Superior temporal gyrus (tissue), 1 donor: ENCODE results near the gene CLEC11A.
"Not testable (repeated sequence)": the region's sequence is repeated elsewhere in the genome, so short reads cannot be mapped to it uniquely, and the experiment has no call there.

Experiments
- DNase-seq: peaks from one replicate; pipeline ENCODE4 v3.0.0-alpha.2; 2016; ENCODE audit errors: extremely low spot score

The CLEC11A gene

GRCh38 chr19:50722201-50723013, 757 bp upstream of the CLEC11A start:
- no peak for DNase-seq

GRCh38 chr19:50723735-50724521, 764 bp downstream of the CLEC11A start:
- DNase-seq = no peak

DNA sequence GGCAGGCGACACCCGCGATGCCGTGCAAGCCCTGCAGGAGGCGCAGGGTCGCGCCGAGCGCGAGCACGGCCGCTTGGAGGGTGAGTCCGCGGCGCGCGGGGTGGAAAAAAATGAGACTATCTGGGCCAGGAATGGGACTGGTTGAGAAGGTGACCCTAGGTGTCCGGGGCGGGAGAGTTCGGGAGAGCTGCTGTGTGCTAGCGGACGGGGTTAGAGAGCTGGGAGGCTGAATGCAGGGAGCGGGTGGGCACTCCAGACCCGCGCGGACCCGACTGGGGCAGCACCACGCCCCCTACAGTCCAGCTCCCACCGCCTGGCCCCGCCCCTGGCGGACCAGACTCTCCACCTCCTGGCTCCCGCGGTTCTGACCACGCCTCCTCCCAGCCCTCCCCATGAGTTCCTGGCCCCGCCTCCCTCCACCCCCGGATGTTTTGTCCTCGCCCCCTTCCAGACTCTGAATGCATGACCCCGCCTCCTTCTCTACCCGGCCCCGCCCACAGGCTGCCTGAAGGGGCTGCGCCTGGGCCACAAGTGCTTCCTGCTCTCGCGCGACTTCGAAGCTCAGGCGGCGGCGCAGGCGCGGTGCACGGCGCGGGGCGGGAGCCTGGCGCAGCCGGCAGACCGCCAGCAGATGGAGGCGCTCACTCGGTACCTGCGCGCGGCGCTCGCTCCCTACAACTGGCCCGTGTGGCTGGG, 1.5 kb downstream of the CLEC11A start:
- DNase-seq = peak; percentile 97

GRCh38 chr19:50725218-50725910, 2.2 kb downstream of the CLEC11A start:
- no peak for DNase-seq

DNA sequence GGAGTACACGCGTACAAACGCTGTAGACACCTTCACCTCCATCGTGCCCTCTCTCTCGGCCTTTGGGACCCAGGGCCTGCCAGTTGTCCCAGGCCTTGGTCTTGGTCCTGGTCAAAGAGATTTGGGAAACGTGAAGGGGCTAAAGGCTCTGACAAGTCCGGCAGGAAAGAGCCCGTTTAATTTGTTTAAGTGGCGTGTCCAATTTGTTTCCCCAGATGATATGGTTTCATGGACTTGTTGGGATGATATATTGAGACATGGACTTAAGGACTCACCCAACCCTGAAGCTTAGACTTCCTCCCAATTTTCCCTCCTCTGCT, 2.7 kb downstream of the CLEC11A start:
- DNase-seq = no peak

- DNase-seq = peak; percentile 46
Measured at GRCh38 chr19:50728084-50728737, 5.0 kb downstream of the CLEC11A start.

DNA sequence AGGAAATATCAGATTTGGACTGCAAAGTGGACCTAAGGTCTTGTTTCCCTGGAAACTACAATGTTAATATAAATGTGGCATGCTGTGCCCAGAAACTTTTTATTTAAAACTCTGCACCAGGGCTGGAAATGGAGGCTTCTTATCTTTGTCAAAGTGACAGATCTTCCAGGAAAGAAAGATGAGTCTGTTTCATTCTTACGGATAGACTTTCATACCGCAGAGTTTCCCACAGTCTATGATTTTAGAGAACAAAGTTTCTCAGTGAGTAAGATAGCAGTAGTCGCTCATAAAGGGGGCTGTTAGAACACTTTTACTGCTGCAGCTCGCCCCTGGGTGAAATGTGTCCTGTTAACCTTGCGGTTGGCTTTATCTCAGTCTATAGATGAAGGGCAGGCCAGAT, 6.7 kb downstream of the CLEC11A start:
- no peak for DNase-seq

GRCh38 chr19:50735869-50736268, 12.7 kb downstream of the CLEC11A start:
- no peak for DNase-seq

DNA sequence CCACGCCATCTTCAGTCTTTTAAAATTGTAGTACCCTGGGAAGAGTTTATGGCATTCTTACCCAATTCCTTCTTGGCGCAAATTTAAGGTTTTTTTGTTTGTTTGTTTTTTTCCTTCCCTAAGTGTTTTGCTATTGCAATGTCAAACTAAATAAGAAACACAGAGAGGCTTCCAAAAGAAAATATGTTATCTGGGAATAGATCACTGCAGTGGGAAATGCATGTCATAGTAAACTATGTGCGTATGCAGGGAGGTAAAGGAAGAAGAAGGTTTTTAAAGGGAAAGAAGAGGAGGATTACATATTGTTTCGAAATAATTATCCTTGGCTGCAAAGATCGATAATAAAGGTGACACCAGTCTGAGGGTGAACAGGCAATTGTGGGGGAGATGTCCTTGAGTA, 13.2 kb downstream of the CLEC11A start:
- DNase-seq = no peak

GRCh38 chr19:50739132-50739913, 16.2 kb downstream of the CLEC11A start:
- no peak for DNase-seq

DNA sequence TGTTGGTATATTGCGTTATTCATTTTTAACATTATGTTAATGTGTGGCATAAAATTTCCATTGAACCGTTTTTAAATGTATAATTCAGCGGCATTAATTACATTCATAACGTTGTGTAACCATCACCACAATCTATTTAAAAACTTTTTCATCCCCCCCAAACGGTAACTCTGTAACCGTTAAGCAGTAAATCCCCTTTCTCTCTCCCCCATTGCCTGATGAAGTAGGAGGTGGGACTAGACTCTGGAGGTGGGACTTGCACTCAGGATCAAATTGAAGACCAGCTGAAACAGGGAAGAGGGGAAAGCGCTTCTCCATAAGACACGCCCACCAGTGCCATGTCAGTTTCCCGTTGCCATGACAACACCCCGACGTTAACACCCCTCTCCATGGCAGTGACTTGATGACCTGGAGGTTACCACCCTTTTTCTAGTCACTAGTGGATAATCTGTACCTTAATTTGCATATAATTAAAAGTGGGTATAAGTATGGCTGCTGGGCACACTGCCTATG, 16.8 kb downstream of the CLEC11A start:
- no peak for DNase-seq

GRCh38 chr19:50741179-50741933, 18.2 kb downstream of the CLEC11A start:
- DNase-seq = no peak

GRCh38 chr19:50743537-50743936, 20.4 kb downstream of the CLEC11A start:
- no peak for DNase-seq

GRCh38 chr19:50745221-50745620, 22.1 kb downstream of the CLEC11A start:
- no peak for DNase-seq

- not testable (repeated sequence) for DNase-seq
Measured at GRCh38 chr19:50747141-50747540, 24.0 kb downstream of the CLEC11A start.

GRCh38 chr19:50749490-50749889, 26.3 kb downstream of the CLEC11A start:
- no peak for DNase-seq

DNA sequence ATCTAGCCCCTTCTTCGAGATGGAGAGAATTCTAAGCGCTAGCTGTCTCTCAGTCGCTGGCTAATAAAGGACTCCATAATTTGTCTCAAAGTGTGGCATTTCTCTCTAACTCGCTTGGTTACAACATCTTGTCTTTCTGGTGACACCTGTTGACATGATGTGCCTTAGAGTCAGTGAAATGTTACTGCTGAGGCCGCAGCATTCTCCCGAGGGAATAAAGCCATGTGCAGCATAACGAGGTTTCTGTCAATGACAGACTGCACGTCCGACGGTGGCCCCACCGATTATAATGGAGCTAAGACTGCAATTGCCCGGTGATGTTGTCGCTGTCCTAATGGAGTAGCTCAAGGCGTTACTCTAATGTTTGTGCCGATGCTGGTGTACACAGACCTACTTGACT, 26.8 kb downstream of the CLEC11A start:
- no peak for DNase-seq

GRCh38 chr19:50753879-50754278, 30.7 kb downstream of the CLEC11A start:
- no peak for DNase-seq

GRCh38 chr19:50756244-50756643, 33.1 kb downstream of the CLEC11A start:
- not testable (repeated sequence) for DNase-seq

DNA sequence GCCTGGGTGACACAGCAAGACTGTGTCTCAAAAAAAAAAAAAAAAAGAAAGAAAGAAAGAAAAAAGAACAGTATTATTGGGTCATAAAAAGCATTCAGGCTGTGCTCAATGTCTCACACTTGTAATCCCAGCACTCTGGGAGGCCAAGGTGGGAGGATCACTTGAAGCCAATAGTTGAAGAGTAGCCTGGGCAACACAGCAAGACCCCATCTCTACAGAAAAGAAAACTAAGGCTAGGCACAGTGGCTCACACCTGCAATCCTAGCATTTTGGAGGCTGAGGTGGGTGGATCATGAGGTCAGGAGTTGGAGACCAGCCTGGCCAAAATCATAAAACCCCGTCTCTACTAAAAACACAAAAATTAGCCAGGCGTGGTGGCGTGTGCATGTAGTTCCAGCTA, 34.5 kb downstream of the CLEC11A start:
- DNase-seq = not testable (repeated sequence)
